K562 (cell line): Measurements from ENCODE around the gene LCA5L. TPM values are rescaled to one million over a fixed set of nuclear protein-coding genes. Genes with fewer than 3 reads are reported as not detected.
A peak's percentile ranks its signal among the peaks of the same experiment; 100 is the strongest.

ENCODE experiments used
- ATAC-seq: fragments of 200-7000 bp; cut with Tn5 transposase; 3 replicates; pipeline ENCODE4 v1.9.1; 2020; ENCODE audit warnings: moderate library complexity
- BruUV-seq: library from RNA; stranded (reverse); fragments of 400-500 nt; replicated peaks from 2 replicates; lab custom pipeline; 2021; lab: Mats Ljungman, UMichigan
- CTCF ChIA-PET: fragments of 300-600 bp; formaldehyde crosslinking; extraction: SDS; loops from one replicate; lab custom pipeline; 2021; ENCODE audit warnings: low intra/inter-chr PET ratio; lab: Yijun Ruan, JAX
- POLR2A ChIA-PET: fragments of 300-600, 350-650 bp; sonication (Branson Sonifier 250); formaldehyde crosslinking; extraction: SDS; loops from one replicate; lab custom pipeline; 2021; ENCODE audit warnings: antibody characterized with exemption, inconsistent platforms; lab: Yijun Ruan, JAX
- DNase-seq, 4 experiments: peaks; one replicate each; pipeline versions ENCODE4 v3.0.0 to v3.0.0-alpha.2; 2011 to 2018; ENCODE audit warnings: low spot score in 3 of 4, mixed read lengths in 3 of 4; ENCODE audit errors: extremely low read depth in 1 of 4
- FAIRE-seq: peaks from 2 replicates; lab custom pipeline; 2011; peaks lifted over from hg19 to GRCh38; lab: Jason Lieb, UNC
- H2AFZ ChIP-seq: 2 replicates; pipeline ENCODE4 v1.6.0; 2011; ENCODE audit warnings: low read depth, low read length, control low read depth, inconsistent platforms
- H3K27ac ChIP-seq: fragments of 200-600 bp; 3 replicates; pipeline ENCODE4 v1.8.0; 2011; ENCODE audit warnings: low read depth, mild to moderate bottlenecking, control low read depth, inconsistent platforms, low read length, moderate library complexity, mixed read lengths; ENCODE audit errors: extremely low read depth
- H3K27me3 ChIP-seq, 2 experiments: fragments of 300-600 bp in 1 of 2; 2 replicates in 1 of 2; 3 replicates in 1 of 2; pipeline versions ENCODE4 v1.6.0 to v1.8.0; 2011; ENCODE audit warnings: inconsistent platforms in 2 of 2, low read length in 2 of 2, mild to moderate bottlenecking in 1 of 2, mixed read lengths in 1 of 2, moderate library complexity in 1 of 2; ENCODE audit not compliant: control insufficient read depth in 2 of 2, insufficient read depth in 2 of 2
- H3K36me3 ChIP-seq: fragments of 300-600 bp; 3 replicates; pipeline ENCODE4 v1.8.0; 2011; ENCODE audit warnings: mild to moderate bottlenecking, low read length, inconsistent platforms; ENCODE audit not compliant: control insufficient read depth, insufficient read depth
- H3K4me1 ChIP-seq, 2 experiments: fragments of 200-600 bp in 1 of 2; replicated peaks in 1 of 2; 2 replicates in 1 of 2; 3 replicates in 1 of 2; pipeline versions ENCODE4 v1.5.1 to v1.8.0; 2011; ENCODE audit warnings: inconsistent platforms in 2 of 2, low read length in 2 of 2, mild to moderate bottlenecking in 1 of 2, mixed read lengths in 1 of 2, moderate library complexity in 1 of 2; ENCODE audit not compliant: control insufficient read depth in 2 of 2, insufficient read depth in 2 of 2
- H3K4me2 ChIP-seq: 2 replicates; pipeline ENCODE4 v1.6.1; 2011; ENCODE audit warnings: low read length, control low read depth, inconsistent platforms, mixed read lengths; ENCODE audit not compliant: insufficient read depth
- H3K4me3 ChIP-seq: fragments of 200-600 bp; sonication (generic), shearing (Covaris generic); 2 replicates; pipeline ENCODE4 v1.5.1; 2016; ENCODE audit warnings: control low read depth, inconsistent platforms
- H3K79me2 ChIP-seq: fragments of 200-600 bp; 3 replicates; pipeline ENCODE4 v1.8.0; 2011; ENCODE audit warnings: low read length, inconsistent platforms; ENCODE audit not compliant: control insufficient read depth, insufficient read depth
- H3K9ac ChIP-seq, 2 experiments: 2 replicates each; pipeline versions ENCODE4 v1.6.0 to v1.6.1; 2011; ENCODE audit warnings: low read depth in 2 of 2, low read length in 2 of 2, control low read depth in 1 of 2, inconsistent platforms in 1 of 2, mild to moderate bottlenecking in 1 of 2, mixed read lengths in 1 of 2; ENCODE audit not compliant: insufficient read depth in 1 of 2
- H3K9me1 ChIP-seq: one replicate; pipeline ENCODE4 v1.6.0; 2011; ENCODE audit warnings: inconsistent platforms, mild to moderate bottlenecking, low read length, moderate library complexity; ENCODE audit not compliant: control insufficient read depth, insufficient read depth
- H3K9me3 ChIP-seq: replicated peaks from 2 replicates; pipeline ENCODE4 v1.5.1; 2011; ENCODE audit warnings: low read depth, low read length, inconsistent platforms; ENCODE audit not compliant: control insufficient read depth, insufficient read depth
- H4K20me1 ChIP-seq: replicated peaks from 2 replicates; pipeline ENCODE4 v1.6.1; 2011; ENCODE audit warnings: low read length, inconsistent platforms, mixed read lengths; ENCODE audit not compliant: control insufficient read depth, insufficient read depth
- CEBPG ChIP-seq, 3 experiments: fragments of 200-800 bp in 1 of 3; sonication (Bioruptor generic) in 1 of 3; sonication (generic) in 1 of 3; formaldehyde crosslinking in 1 of 3; IDR thresholded peaks in 2 of 3; conservative IDR thresholded peaks in 1 of 3; 2 replicates each; pipeline versions ENCODE4 v1.6.1 to v1.8.0; 2016 to 2022; ENCODE audit warnings: missing compliant biosample characterization in 2 of 3, missing genetic modification characterization in 2 of 3, mild to moderate bottlenecking in 1 of 3, missing genetic modification reagents in 1 of 3
- GMEB1 ChIP-seq: fragments of 250-450 bp; sonication (Bioruptor Pico); IDR thresholded peaks from 2 replicates; pipeline ENCODE4 v1.4.0; 2020; ENCODE audit warnings: mild to moderate bottlenecking
- HMBOX1 ChIP-seq: sonication (generic); IDR thresholded peaks from 2 replicates; pipeline ENCODE4 v1.6.1; 2016
- WGBS: fragments of 100-300 bp; shearing (Covaris generic); methylation state at CpG from one replicate; pipeline ENCODE4 v1.1.6; 2016; ENCODE audit warnings: low coverage, mixed read lengths; ENCODE audit not compliant: insufficient coverage; ENCODE audit errors: missing lambda C conversion rate; 5-methylcytosine and 5-hydroxymethylcytosine counted together
- in situ Hi-C: fragments of 300-500 bp; cut with MboI; formaldehyde crosslinking; loops from 4 replicates; pipeline ENCODE4 v1.15.0; 2018; ENCODE audit warnings: inconsistent platforms, mixed read lengths
- intact Hi-C: fragments of 100-400 bp; cut with micrococcal nuclease; formaldehyde crosslinking; loops from 2 replicates; pipeline ENCODE4 v1.14.2; 2022
- polyA plus RNA-seq, 8 experiments: library from polyadenylated mRNA; depleted of rRNA in 4 of 8; stranded (reverse) in 5 of 8; unstranded in 3 of 8; fragments of >200 nt; fragmentation: Nextera tagmentation in 2 of 8; fragmentation: Illumina TruSeq in 1 of 8; extraction: Ambion mirVana in 2 of 8; extraction: Trizol in 1 of 8; gene quantifications; 2 replicates each; pipeline versions ENCODE4 v1.2.1 to v1.2.3, GENCODE V29; 2011 to 2014; ENCODE audit warnings: inconsistent platforms in 1 of 8, missing spikeins in 1 of 8
- total RNA-seq, 7 experiments: library from RNA; depleted of rRNA in 6 of 7; stranded (reverse); fragments of >200 nt in 6 of 7; fragmentation: Illumina TruSeq in 2 of 7; extraction: Trizol in 2 of 7; gene quantifications; 2 replicates each; pipeline versions ENCODE4 v1.2.1 to v1.2.3, GENCODE V29; 2011 to 2021; ENCODE audit warnings: low replicate concordance in 1 of 7

The LCA5L gene
- total and polyA plus RNA-seq, 9 of the 15 experiments (the other 6 are each of a cell fraction or from before 2014, with no cell fraction given): 1.8 to 4.9 (median 3.8) TPM

DNA sequence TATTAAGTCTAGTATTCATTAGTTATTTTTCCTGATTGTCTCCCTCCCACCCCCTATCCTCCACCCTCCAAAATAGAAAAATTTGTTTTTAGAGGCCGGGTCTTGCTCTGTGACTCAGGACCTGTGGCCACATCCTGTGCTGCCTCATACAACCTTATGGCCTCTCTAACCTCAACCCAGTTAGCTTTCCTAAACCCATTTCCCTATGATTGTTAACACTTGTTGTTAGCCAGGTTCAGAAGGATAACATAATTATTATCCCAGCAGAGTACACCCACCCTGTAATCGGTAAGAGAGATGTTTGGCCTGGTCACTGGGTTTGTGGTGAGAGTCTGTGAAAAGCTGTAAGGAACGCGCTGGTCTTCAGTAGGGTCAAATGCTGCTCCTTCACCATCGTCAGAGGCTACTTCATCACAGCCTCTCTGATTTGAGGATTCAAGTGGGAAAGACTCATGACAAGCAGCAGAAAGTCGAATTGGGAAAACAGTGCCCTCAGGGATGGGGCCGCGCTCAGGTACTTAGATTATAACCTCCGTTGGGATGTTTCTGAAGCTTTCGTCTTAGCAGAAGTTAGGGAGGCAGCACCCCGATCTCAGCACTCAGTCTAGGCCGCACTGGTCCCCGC is 60.8 kb downstream of the LCA5L start:
- H3K79me2 ChIP-seq: peaks cover 44% of the 10 kb centered on the region
- H3K4me1 ChIP-seq: peaks cover 19 to 38% of the 10 kb centered on the region in 2 experiments
- no peak overlapping the region for H2AFZ ChIP-seq
- H3K27me3 ChIP-seq: no peaks in the 10 kb centered on the region
- H3K27ac ChIP-seq: no peak overlapping the region
- H3K4me3 ChIP-seq: no peak overlapping the region
- ATAC-seq (no peak), FAIRE-seq (no peak), DNase-seq (no peak)
- H3K9me3 ChIP-seq: no peaks in the 10 kb centered on the region
- H4K20me1 ChIP-seq: no peaks in the 10 kb centered on the region
- BruUV-seq: no TSS peak
- CTCF ChIA-PET: no interaction called here
- in situ Hi-C loops: loop anchor here (5.0 kb wide), 2 partner anchors 53 to 67 kb away; no protein-coding TSS in a partner anchor
- POLR2A ChIA-PET: interaction anchor here (0.6 to 1.3 kb wide), 5 partner anchors 35 to 69 kb away, joined by 3 to 5 read pairs (median 3); no protein-coding TSS in a partner anchor
- no peak overlapping the region for H3K9ac ChIP-seq
- intact Hi-C loops: loop anchor here (5.0 kb wide), 1 partner anchor 202 kb away; the partner anchor contains the start of gene PSMG1
- TF ChIP-seq GMEB1 (CRISPR knock-in tag): no peak
- peak; percentile 64 for TF ChIP-seq HMBOX1
- TF ChIP-seq CEBPG (CRISPR knock-in tag; IDR thresholded peaks at IDR 0.05): no peak
- 0 out of 4 replicates have a peak, but pooled peaks of 1 of the 2 experiments have one; percentile 11 for TF ChIP-seq CEBPG (tag; conservative IDR thresholded peaks at IDR 0.05 in 1 of 2, IDR thresholded peaks at IDR 0.05 in 1 of 2)
- 81% methylated on average over 13 of the region's 13 CpGs for WGBS
- no peak overlapping the region for H3K4me2 ChIP-seq
- no peaks in the 10 kb centered on the region for H3K36me3 ChIP-seq
- no peaks in the 10 kb centered on the region for H3K9me1 ChIP-seq
